GM19455 (cell line): ENCODE measurements around the gene MMP2.

Experiments used
- ATAC-seq: cut with Tn5 transposase; IDR thresholded peaks from one replicate; pipeline ENCODE4 v1.9.1; 2021; ENCODE audit not compliant: unreplicated experiment

MMP2 gene

DNA sequence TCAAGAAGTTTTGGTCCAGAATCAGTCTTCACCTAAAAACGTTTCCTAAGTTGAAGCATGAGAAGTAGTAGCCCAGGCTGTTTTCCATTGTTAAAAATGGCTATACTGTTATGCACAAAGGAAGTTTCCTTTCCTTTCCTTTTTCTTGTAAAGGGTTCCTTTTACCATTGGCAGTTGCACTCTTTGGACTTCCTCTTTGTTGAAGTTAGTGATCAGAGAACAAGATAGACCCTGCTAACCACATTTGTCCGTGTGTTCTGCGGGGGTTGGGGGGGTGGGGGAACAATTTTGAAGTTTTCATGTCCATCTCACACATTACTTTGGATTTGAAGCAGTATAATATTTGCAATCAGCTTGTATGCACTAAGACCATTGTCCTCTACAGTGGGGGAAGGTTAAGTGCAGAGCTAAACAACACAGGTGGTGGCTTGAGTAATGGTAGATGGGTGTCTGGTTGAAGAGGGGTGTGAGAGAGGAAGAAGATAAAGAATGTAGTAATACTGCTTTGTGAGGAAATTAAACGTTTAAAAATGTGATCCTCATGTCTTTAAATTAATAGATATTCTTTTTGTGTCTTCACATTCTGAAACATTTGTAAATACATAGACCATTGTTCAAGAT, 31.3 kb downstream of the MMP2 start:
- ATAC-seq: no peak

DNA sequence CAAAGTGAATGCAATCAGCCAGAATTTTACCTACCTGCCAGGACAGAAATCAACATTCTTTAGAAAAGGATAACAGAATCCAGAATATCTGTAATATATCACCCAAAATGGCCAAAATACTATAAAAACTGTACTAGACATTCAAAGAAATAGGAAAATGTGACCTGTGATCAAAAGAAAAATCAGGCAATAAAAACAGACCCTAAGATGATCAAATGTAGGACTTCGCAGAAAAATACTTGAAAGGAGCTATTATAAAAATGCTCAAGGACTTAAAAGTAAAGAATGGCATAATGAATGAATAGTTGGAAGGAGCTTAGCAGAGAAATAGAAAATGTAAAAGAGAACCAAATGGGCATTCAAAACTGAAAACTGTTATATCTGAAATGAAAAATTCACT, 33.9 kb downstream of the MMP2 start:
- no peak for ATAC-seq

DNA sequence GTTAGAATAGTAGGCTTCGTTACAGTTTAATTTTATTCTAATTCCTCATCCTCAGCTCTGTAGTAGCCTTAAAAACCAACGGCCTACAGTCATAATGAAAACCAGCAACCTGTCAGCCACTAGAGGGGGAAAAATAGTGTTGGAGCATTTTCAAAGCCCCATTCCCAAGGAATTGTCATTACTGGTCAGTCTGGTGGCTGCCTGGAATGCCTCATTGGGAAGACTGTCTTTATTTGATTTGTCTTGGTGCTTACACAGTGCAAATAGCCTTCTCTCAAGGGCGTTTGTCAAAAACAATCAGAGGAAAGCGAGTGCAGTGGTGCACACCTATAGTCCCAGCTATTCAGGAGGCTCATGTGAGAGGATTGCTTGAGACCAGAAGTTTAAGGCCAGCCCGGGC, 34.6 kb downstream of the MMP2 start:
- no peak for ATAC-seq

DNA sequence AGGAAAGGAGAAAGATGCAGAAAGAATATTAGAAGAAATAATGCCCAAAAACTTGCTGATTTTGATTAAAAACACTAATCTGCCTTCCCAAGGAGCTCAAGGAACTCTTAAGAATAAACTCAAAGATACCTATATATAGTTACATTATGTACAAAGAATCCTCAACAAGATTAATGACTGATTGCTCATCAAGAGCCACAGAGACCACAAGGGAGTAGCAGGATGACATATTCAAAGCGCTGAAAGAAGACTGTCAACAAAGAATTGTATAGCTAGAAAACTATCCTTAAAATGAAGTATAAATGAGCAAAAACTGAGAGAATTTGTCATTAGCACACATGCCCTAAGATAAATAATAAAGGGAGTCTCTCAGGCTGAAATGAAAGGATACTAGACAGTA, 36.1 kb downstream of the MMP2 start:
- no peak for ATAC-seq

DNA sequence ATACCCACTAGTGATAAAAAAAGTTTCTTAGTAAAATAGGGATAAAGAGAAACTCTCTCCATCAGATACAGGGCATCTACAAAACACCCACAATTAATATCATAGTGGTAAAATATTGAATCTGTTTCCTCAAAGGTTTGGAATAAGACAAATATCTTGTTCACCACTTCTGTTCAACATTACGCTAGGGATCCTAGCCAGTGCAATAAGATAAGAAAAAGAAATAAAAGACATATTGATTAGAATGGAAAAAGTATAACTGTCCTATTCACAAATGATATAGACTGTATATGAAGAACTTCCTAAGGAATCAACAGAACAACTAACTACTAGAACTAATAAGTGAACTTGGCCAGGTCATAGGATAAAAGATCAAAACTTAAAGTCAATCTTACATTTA, 42.8 kb downstream of the MMP2 start:
- ATAC-seq: no peak

DNA sequence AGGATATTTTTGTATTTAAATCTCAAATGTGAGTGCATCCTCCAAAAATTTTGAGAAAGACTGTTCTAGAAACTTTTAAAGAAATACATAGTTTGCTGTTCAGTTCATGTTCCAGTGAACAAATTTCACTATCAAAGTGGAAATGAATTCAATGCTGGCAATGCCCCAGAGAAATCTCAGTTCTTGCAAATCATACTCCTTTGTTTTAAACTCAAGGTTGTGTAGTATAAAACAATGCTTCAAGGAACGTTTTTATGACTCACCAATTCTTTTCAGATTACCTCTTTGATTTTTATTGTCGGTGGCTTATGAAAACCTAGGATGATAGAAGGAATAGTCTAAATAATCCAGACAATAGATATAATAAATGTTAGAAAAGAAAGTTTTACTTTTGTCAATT, 47.4 kb downstream of the MMP2 start:
- no peak for ATAC-seq

DNA sequence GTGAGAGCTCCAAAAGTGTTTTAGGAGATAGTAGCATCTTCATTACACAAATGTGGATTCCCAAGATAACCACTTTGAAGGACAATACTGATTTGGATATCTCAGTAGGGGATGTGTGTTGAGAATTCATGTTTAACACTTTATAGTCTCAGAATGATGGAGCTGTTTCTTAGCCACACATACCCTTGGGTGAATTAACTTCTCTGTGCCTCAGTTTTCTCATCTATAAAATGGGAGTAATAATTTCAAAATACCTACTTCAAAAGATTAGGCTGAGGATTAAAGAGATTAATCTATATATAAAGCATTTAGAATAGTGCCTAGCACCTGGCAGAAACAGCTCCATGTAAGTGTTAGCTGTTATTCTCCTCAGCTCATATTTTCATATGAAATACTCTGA, 48.9 kb downstream of the MMP2 start:
- ATAC-seq: no peak

DNA sequence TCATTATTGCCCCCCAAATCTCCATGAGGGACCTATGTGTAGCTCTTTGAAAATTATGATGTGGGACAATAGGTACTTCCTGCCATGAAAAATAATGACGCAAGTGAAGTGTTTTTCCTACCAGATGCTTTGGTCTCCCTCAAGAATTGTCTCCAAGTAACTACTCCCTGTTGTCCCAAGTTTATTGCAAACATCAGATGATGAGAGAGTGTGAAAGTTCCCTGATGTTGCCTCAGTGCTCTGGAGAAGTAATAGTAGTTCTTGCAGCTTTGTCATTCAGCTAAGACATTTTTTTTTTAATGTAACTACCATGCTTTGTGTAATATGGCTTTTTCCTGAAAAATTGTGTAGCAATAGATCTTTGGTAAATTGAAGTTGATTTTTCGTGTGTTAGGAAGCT, 50.0 kb downstream of the MMP2 start:
- ATAC-seq: no peak

DNA sequence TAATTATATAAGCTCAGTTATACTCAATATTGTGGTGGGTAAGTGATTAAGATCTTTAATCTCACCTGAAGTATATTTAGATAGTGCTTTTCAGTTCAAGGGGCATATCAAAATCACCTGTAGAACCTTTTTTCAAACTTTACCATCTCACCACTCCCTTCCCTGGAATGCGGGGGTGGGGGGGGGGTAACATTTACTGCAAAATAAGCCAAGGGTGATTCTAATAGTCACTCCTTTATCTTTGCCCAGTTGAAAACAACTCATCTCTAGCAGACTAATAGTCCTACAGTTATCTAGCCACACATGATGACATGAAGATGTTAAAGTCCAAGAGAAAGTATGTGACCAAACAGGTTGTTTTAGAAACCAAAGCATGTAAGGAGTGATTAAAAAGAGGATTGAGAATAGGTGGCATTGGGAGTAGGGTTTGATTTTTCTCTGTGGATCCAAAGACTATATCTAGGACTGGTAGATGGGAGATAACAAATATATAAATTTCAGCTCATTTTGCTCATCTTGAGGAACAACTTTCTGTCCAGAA, 51.4 kb downstream of the MMP2 start:
- no peak for ATAC-seq

DNA sequence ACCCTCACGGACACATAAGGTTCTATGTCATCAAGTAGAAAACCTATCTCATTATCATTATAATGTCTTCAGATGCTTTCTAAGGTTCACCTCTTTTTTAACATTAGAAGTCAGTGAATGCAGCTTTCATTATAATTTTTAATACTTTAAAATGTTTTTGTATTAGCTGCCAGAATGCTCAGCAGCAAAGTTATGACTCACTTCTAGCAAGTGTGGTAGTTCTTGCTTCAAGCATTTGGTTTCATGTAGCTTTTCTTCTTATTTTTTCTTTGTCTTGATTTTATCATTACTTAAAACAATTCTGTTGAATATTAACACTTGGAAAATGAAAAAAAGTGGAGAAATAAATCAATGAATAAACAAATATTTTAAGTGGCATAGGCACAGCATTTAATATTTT, 53.2 kb downstream of the MMP2 start:
- no peak for ATAC-seq

DNA sequence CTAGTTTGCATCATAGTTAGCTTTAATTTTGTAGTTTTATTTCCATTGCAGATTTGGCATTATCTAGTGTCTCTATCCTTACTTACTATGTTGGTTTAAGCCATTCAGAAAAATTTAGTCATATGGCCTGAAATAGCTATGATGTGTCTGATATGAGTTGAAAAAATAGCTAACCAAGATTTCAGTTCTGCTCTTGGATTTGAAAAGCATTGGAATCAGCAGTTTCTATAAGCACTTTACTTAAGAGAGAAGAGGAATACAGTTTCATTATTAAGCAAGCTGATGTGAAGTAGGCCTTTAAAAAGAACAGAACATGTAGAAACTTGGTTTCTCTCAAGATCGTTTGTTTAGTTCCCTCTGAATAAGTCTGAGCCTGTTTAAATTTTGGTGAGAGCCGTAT, 55.8 kb downstream of the MMP2 start:
- no peak for ATAC-seq

DNA sequence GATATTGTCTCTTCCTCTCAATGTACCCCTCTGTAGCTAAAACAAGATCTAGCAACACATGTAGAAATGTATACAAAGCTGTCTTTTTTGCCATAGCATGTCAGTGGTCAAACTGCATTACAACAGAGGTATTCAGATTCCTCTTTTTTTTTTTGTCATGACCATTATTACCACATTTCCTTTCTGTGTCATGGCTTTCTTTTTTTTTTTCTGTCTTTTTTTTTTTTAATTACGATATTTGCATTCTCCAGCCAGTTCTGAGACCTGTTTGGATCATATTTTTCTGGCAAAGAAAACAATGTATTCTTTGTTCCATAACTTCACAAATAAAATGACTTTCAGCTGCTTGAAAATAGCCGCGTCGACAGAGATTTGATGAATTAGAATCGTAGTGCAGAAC, 60.1 kb downstream of the MMP2 start:
- no peak for ATAC-seq

DNA sequence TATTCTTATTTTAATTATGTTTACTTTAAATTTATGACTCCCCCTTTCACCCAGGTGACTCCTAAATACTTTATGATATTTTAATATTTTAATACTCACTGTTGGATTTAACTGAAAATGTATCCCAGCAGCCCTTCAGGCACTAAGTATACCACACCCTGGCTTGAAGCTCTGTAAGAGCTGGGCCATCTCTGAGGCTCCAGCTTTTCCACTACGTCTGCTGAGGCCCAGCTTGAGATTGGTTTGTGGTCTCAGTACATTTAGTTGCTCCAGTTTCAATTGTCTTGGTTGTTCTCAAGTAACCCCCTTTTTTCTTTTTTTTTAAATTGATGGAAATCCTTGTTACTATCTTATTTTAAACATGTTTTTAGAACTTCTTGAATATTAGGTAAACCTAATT, 60.5 kb downstream of the MMP2 start:
- ATAC-seq: no peak

DNA sequence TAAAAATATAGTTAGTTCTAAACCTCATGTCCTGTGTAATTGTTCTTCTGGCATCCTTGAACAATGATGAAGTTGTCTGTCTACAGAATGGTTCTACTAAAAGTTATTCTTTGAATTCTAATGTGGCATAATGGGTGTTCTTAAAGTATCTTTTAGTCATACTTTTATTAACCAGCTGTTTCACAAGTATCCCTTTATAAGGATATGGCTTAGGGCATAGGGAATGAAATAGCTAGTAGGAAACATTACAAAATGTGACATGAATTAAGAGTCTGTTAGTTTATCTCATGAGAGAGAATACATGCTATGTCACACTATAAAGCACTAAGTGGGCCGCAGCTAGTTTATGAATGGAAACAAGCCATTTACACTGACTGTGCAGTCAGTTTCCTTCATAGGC, 61.2 kb downstream of the MMP2 start:
- no peak for ATAC-seq

DNA sequence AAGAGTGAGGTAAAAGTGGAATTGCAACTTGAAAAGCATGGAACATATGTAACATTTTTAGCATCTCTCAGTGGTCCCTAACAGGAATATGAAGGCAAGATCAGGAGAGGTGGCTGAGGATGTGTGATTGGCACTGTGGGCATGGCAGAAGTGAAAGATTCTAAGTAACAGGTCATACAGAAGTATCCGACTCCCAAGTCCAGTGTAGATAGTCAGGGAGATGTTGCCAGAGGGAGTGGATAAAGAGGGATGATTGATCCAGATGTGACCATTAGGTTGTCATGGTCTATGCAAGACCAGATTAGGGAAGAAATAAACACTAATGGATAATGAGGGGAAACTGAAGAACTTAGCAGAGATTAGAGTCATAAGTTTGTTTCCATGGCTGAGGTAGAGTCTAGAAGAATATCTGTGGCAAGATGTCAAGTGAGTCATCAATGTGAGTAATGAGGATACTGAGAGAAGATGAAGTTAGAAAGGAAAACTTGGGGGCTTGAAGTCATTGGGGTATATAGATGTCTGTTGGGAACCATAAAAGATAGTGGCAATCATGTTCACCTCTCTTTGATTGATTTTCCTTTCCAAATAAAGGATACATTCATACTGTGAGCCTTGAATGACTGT, 63.6 kb downstream of the MMP2 start:
- ATAC-seq: no peak

DNA sequence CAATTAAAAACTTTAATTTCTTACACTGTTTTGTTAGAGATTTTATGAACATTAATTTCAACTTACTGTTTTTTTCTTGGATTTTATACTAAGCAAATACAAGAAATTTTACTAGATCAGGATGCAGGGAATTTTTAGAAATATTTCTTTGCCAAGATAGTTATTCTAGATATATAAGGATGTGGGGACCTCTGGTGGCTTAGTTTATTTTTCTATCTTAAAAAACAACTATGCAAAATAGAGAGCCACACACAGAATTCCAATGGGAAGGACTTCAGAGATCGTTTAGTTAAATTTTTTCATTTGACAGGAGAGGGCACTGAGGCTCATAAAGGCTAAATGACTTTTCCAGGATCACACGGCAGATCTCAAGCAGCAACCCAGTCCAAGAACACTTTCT, 64.5 kb downstream of the MMP2 start:
- no peak for ATAC-seq

DNA sequence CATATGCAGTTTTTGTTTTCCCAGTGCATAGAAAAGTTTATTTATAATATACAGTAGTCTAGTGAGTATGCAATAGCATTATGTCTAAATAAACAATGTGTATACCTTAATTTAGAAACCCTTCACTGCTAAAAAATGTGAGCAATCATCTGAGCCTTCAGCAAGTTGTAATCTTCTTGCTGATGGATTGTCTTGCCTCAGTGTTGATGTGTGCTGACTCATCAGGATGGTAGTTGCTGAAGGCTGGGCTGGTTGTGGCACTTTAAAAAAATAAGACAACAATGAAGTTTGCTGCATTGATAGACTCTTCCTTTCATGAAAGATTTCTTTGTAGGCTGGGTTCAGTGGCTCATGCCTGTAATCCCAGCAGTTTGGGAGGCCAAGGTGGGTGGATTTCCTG, 73.6 kb downstream of the MMP2 start:
- no peak for ATAC-seq

DNA sequence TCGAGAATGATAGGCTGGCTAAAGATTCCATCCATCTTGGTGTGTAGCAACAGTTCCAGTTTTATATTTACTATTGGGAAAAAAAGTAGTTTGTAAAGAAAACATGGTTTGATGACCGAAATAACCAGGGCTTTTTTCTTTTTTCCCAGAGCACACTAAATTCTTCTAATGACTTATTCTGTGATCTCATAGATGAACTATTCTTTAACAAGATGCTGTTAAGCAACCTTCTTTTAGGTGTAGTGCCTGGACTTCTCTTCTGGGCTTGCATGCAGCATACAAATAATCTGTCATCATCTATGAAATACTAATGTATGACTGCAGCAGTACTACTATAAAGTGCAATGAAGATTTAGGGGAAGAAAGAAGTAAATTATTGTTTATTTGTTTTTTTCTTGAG, 76.4 kb downstream of the MMP2 start:
- ATAC-seq: no peak
